ENCODE results near the gene MRAP. TPM values are rescaled to one million over a fixed set of nuclear protein-coding genes. Genes with fewer than 3 reads are reported as not detected.

Gene MRAP
- total RNA-seq, 1 experiment from 2014 or later: not detected

- H3K36me3 ChIP-seq: 0 out of 2 replicates have a peak, but pooled peaks cover 6% of the 10 kb centered on the region
- no peaks in the 10 kb centered on the region for H3K9me3 ChIP-seq (replicated peaks)
Observed at GRCh38 chr21:32278518-32279376, 19.9 kb upstream of the MRAP start, which contains the start of gene MIS18A. Gene MIS18A (minus strand): TSS chr21:32279049. CDS start chr21:32279014, 35 bp downstream.

GRCh38 chr21:32279377-32279680 lies 19.3 kb upstream of the MRAP start:
- Histone ChIP-seq H3K27ac (no peak overlapping the region), H3K4me1 (no peaks in the 10 kb centered on the region), H3K4me3 (peak overlapping the region; percentile 76), H3K27me3 (no peaks in the 10 kb centered on the region), H3K36me3 (0 out of 2 replicates have a peak, but pooled peaks cover 5% of the 10 kb centered on the region), H3K9me3 (replicated peaks) (no peaks in the 10 kb centered on the region)
- no peak for DNase-seq

More at GRCh38 chr21:32278518-32279376, 19.9 kb upstream of the MRAP start, which contains the start of gene MIS18A:
- DNase-seq: peak; percentile 94 to 97
- Histone ChIP-seq H3K4me1 (no peaks in the 10 kb centered on the region), H3K27me3 (no peaks in the 10 kb centered on the region), H3K4me3 (peak within 1 kb of the TSS; percentile 76), H3K27ac (peak within 1 kb of the TSS; percentile 37)

DNA sequence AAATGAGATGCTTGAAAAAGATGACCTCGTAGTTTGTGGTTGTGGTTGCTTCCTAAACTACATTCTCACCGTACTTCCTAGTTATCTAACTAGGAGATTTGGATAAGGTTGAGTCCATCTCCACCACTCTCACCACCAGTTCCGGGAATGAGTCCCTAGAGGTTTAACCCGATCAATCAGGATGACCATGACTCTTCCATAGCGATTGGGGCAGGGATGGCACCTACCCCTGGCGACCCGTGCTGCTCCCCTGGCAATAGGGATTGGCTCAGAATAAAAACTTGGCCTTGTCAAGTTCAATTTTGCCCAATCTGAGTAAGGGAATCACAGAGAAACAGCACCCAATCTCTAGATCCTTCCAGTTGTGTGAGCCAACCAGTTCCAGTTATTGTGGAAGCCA lies 17.1 kb upstream of the MRAP start:
- no peaks in the 10 kb centered on the region for H3K36me3 ChIP-seq
- H3K27ac ChIP-seq: no peak overlapping the region
- no peak overlapping the region for H3K4me3 ChIP-seq
- H3K4me1 ChIP-seq: no peaks in the 10 kb centered on the region
- no peaks in the 10 kb centered on the region for H3K9me3 ChIP-seq (replicated peaks)
- no peak for DNase-seq
- H3K27me3 ChIP-seq: no peaks in the 10 kb centered on the region

- no peaks in the 10 kb centered on the region for H3K9me3 ChIP-seq (replicated peaks)
- H3K27ac ChIP-seq: no peak overlapping the region
- no peak overlapping the region for H3K4me3 ChIP-seq
- no peak for DNase-seq
- no peaks in the 10 kb centered on the region for H3K4me1 ChIP-seq
- H3K27me3 ChIP-seq: no peaks in the 10 kb centered on the region
- H3K36me3 ChIP-seq: no peaks in the 10 kb centered on the region
Observed at GRCh38 chr21:32282992-32283391, 15.7 kb upstream of the MRAP start.

- Histone ChIP-seq H3K36me3 (no peaks in the 10 kb centered on the region), H3K27ac (no peak overlapping the region), H3K4me1 (no peaks in the 10 kb centered on the region), H3K27me3 (no peaks in the 10 kb centered on the region), H3K9me3 (replicated peaks) (no peaks in the 10 kb centered on the region), H3K4me3 (no peak overlapping the region)
- DNase-seq: no peak
Observed at GRCh38 chr21:32285476-32285875, 13.2 kb upstream of the MRAP start.

DNA sequence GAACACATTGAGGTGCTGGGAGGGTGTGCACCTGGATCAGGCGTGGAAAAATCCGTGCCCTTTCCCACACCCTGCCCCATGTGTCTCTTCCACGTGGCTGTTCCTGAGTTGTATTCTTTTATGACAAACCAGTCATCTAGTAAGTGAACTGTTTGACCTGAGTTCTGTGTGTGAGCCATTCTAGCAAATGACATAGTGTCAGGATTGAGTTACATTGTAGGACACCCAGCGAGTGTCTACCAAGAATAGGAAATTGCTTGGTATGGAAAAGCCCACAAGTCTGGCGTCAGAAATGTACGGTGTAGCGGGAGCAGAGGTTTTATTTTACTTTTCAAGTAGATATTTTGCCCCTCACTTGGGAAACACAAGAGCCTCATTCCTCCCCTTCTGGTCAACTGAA lies 1.2 kb upstream of the MRAP start:
- Histone ChIP-seq H3K27me3 (no peaks in the 10 kb centered on the region), H3K36me3 (peaks cover 8% of the 10 kb centered on the region), H3K4me3 (no peak overlapping the region), H3K27ac (no peak overlapping the region), H3K9me3 (replicated peaks) (no peaks in the 10 kb centered on the region), H3K4me1 (no peaks in the 10 kb centered on the region)
- DNase-seq: no peak

- DNase-seq: no peak
- Histone ChIP-seq H3K4me3 (no peak overlapping the region), H3K27me3 (no peaks in the 10 kb centered on the region), H3K27ac (no peak overlapping the region), H3K9me3 (replicated peaks) (no peaks in the 10 kb centered on the region), H3K4me1 (no peaks in the 10 kb centered on the region), H3K36me3 (peaks cover 8% of the 10 kb centered on the region)
Observed at GRCh38 chr21:32298148-32298559, 501 bp upstream of the MRAP start.

DNA sequence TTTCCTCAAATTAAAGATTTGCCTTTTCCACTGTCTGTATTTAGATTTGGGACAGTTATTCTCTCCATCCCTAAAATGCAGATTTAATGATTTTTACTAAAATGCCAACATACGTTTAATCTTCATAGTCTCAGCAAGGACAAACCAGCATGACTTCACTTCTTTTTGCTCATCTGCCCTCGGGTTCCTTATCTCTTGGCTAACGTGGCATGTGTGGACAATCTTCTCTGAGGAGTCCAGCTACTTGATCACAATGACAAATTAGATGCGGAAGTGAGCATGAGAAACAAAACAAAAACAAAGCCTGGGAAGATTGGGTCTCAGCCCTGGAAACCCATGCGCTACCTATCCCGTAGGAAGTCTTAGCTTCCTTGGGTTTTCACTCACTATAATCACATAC lies 1.0 kb downstream of the MRAP start:
- Histone ChIP-seq H3K27me3 (no peaks in the 10 kb centered on the region), H3K36me3 (peaks cover 8% of the 10 kb centered on the region), H3K9me3 (replicated peaks) (no peaks in the 10 kb centered on the region), H3K4me3 (no peak overlapping the region), H3K4me1 (no peaks in the 10 kb centered on the region), H3K27ac (no peak overlapping the region)
- no peak for DNase-seq

- no peak for DNase-seq
- no peak overlapping the region for H3K27ac ChIP-seq
- no peak overlapping the region for H3K4me3 ChIP-seq
- no peaks in the 10 kb centered on the region for H3K9me3 ChIP-seq (replicated peaks)
- no peaks in the 10 kb centered on the region for H3K4me1 ChIP-seq
- no peaks in the 10 kb centered on the region for H3K27me3 ChIP-seq
- peaks cover 8% of the 10 kb centered on the region for H3K36me3 ChIP-seq
Observed at GRCh38 chr21:32300117-32300681, 1.5 kb downstream of the MRAP start.

DNA sequence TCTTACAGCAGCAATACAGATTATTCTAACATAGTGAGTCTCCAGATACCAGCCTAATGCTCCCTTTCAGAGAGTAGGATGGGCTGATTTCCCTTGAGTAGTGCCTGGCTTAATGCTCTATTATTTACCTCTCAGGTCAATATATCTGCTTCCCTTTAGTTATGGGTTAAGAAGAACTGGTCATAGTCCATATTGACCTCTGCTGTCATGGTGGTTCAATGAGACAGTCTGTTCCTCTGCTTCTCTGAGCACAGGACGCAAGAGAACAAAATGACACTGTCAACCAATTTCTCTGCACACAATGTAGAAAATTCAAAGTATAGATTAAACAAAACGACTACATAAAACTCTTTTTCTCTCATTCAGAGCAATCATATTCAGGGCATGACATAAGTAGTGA lies 2.9 kb downstream of the MRAP start:
- peaks cover 9% of the 10 kb centered on the region for H3K36me3 ChIP-seq
- no peaks in the 10 kb centered on the region for H3K4me1 ChIP-seq

GRCh38 chr21:32302560-32302959 lies 3.9 kb downstream of the MRAP start:
- Histone ChIP-seq H3K4me1 (no peaks in the 10 kb centered on the region), H3K4me3 (no peak overlapping the region), H3K27me3 (no peaks in the 10 kb centered on the region), H3K36me3 (peaks cover 16% of the 10 kb centered on the region), H3K27ac (no peak overlapping the region), H3K9me3 (replicated peaks) (no peaks in the 10 kb centered on the region)
- no peak for DNase-seq

More for the DNA sequence above, 2.9 kb downstream of the MRAP start:
- no peaks in the 10 kb centered on the region for H3K27me3 ChIP-seq
- DNase-seq: no peak
- no peaks in the 10 kb centered on the region for H3K9me3 ChIP-seq (replicated peaks)
- no peak overlapping the region for H3K4me3 ChIP-seq
- H3K27ac ChIP-seq: no peak overlapping the region

DNA sequence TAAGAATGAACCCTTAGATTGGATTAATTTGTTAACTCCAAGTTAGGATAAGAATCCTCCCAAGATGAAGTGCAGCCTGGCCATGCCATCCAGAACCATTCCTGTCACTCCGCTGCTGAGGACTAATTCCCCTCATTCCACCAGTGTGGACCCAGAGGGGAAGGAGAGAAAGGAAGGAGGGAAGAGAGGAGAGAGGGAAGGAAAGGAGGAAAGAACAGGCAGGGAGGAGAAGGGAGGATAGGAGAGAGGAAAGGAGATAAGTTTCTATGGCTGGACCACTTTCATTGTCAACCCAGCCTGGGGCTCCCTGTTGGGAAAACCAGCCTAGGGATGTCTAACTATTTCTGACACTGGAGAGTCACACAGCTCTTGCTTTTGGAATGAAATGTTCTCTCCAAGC lies 4.7 kb downstream of the MRAP start:
- Histone ChIP-seq H3K4me1 (no peaks in the 10 kb centered on the region), H3K4me3 (no peak overlapping the region), H3K36me3 (peaks cover 19% of the 10 kb centered on the region), H3K9me3 (replicated peaks) (no peaks in the 10 kb centered on the region), H3K27me3 (no peaks in the 10 kb centered on the region), H3K27ac (no peak overlapping the region)
- no peak for DNase-seq

DNA sequence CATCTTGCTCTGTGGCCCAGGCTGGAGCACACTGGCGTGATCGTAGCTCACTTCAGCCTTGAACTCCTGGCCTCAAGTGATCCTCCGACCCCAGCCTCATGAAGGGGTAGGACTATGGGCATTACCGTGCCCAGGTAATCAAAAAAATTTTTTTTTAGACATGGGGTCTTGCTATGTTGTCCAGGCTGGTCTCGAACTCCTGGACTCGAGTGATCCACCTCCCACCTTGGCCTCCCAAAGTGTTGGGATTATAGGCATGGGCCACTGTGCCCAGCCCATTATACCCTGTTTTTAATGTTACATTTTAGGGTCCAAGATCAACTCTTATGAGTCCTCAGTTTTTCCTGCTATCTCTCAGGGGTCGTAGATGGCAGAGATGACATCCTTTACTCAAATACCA lies 6.3 kb downstream of the MRAP start:
- H3K36me3 ChIP-seq: peaks cover 19% of the 10 kb centered on the region; the same call in 1 of the 2 replicates
- no peaks in the 10 kb centered on the region for H3K27me3 ChIP-seq
- H3K27ac ChIP-seq: no peak overlapping the region
- H3K9me3 ChIP-seq (replicated peaks): no peaks in the 10 kb centered on the region
- H3K4me3 ChIP-seq: no peak overlapping the region
- H3K4me1 ChIP-seq: no peaks in the 10 kb centered on the region
- DNase-seq: no peak

DNA sequence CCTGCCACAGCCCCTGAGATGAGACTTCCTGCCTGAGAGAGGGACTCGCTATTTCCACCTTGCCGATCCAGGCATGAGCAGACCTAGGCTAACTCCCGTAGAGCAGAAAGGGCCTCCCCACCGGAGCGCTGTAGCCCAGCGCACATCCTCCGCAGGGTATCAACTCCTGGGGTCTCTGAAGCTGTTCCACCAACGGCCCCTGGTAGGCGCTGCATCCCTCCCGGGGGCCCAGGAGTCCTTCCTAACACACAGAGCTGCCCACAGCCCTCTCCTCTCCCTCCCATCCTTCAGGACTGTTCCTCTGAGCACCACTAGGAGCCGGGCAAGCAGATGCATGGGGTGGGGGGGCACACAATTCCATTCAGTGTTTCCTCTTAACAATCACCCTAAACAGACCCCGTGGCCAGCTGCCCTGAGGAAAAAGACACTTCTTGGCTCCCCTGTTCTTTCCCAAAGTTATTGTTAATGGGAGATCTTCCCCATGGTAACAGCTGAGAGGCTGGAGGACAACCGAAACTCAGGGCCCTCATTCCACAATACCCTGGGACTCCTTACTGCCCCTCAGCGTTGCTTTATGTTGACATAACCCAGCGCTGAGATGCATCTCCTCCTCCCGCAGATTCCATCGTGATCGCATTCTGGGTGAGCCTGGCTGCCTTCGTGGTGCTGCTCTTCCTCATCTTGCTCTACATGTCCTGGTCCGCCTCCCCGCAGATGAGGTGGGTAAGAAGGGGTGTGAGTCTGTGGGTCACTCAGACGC lies 7.5 kb downstream of the MRAP start:
- no peaks in the 10 kb centered on the region for H3K27me3 ChIP-seq
- H3K4me3 ChIP-seq: no peak overlapping the region
- no peaks in the 10 kb centered on the region for H3K9me3 ChIP-seq (replicated peaks)
- H3K4me1 ChIP-seq: no peaks in the 10 kb centered on the region
- peak in 1 of 2 experiments; percentile 17 for DNase-seq
- no peak overlapping the region for H3K27ac ChIP-seq
- H3K36me3 ChIP-seq: peaks cover 20% of the 10 kb centered on the region; the same call in 1 of the 2 replicates

- Histone ChIP-seq H3K4me1 (no peaks in the 10 kb centered on the region), H3K27ac (no peak overlapping the region), H3K36me3 (peaks cover 17% of the 10 kb centered on the region; the same call in 1 of the 2 replicates), H3K9me3 (replicated peaks) (no peaks in the 10 kb centered on the region), H3K27me3 (no peaks in the 10 kb centered on the region), H3K4me3 (no peak overlapping the region)
- DNase-seq: no peak
Observed at GRCh38 chr21:32307706-32308105, 9.1 kb downstream of the MRAP start.

Data from SJCRH30 (cell line).